Measurements from ENCODE around the gene IL1RAP. TPM values are rescaled to one million over a fixed set of nuclear protein-coding genes. Genes with fewer than 3 reads are reported as not detected.

Gene IL1RAP
- total RNA-seq, 1 experiment from 2014 or later: 1.6 TPM

GRCh38 chr3:190491533-190492054 lies 22.3 kb upstream of the IL1RAP start:
- Histone ChIP-seq H3K79me2 (ENCODE audit: low read length) (no peaks in the 10 kb centered on the region), H3K4me1 (ENCODE audit: low read length) (no peaks in the 10 kb centered on the region), H3K36me3 (ENCODE audit: insufficient read depth, low read length) (no peaks in the 10 kb centered on the region), H2AFZ (ENCODE audit: low read length) (no peak overlapping the region), H3K9me2 (replicated peaks; ENCODE audit: insufficient read depth, low read length) (no peaks in the 10 kb centered on the region), H3K27ac (ENCODE audit: low read length) (no peak overlapping the region), H3K9ac (ENCODE audit: low read length) (no peak overlapping the region), H3K4me3 (ENCODE audit: low read length) (no peak overlapping the region), H3K27me3 (ENCODE audit: low read length) (no peaks in the 10 kb centered on the region), H3K9me3 (ENCODE audit: low read length) (no peaks in the 10 kb centered on the region), H3K4me2 (ENCODE audit: low read depth, low read length, poor library complexity, severe bottlenecking) (no peak overlapping the region), H4K20me1 (ENCODE audit: insufficient read depth, low read depth, low read length) (no peaks in the 10 kb centered on the region)
- DNase-seq: no peak

GRCh38 chr3:190492129-190492528 lies 21.8 kb upstream of the IL1RAP start:
- H3K4me2 ChIP-seq (ENCODE audit: low read depth, low read length, poor library complexity, severe bottlenecking): no peak overlapping the region
- no peak overlapping the region for H2AFZ ChIP-seq (ENCODE audit: low read length)
- H3K4me1 ChIP-seq (ENCODE audit: low read length): no peaks in the 10 kb centered on the region
- H3K9ac ChIP-seq (ENCODE audit: low read length): no peak overlapping the region
- H3K79me2 ChIP-seq (ENCODE audit: low read length): no peaks in the 10 kb centered on the region
- H3K36me3 ChIP-seq (ENCODE audit: insufficient read depth, low read length): no peaks in the 10 kb centered on the region
- no peak overlapping the region for H3K27ac ChIP-seq (ENCODE audit: low read length)
- H3K9me2 ChIP-seq (replicated peaks; ENCODE audit: insufficient read depth, low read length): no peaks in the 10 kb centered on the region
- no peaks in the 10 kb centered on the region for H3K9me3 ChIP-seq (ENCODE audit: low read length)
- H3K27me3 ChIP-seq (ENCODE audit: low read length): no peaks in the 10 kb centered on the region
- H4K20me1 ChIP-seq (ENCODE audit: insufficient read depth, low read depth, low read length): no peaks in the 10 kb centered on the region
- H3K4me3 ChIP-seq (ENCODE audit: low read length): no peak overlapping the region
- no peak for DNase-seq

- no peaks in the 10 kb centered on the region for H4K20me1 ChIP-seq (ENCODE audit: insufficient read depth, low read depth, low read length)
- no peaks in the 10 kb centered on the region for H3K9me3 ChIP-seq (ENCODE audit: low read length)
- H3K36me3 ChIP-seq (ENCODE audit: insufficient read depth, low read length): no peaks in the 10 kb centered on the region
- no peaks in the 10 kb centered on the region for H3K4me1 ChIP-seq (ENCODE audit: low read length)
- H3K79me2 ChIP-seq (ENCODE audit: low read length): no peaks in the 10 kb centered on the region
- no peak overlapping the region for H3K4me2 ChIP-seq (ENCODE audit: low read depth, low read length, poor library complexity, severe bottlenecking)
- no peak overlapping the region for H3K4me3 ChIP-seq (ENCODE audit: low read length)
- H3K9me2 ChIP-seq (replicated peaks; ENCODE audit: insufficient read depth, low read length): no peaks in the 10 kb centered on the region
- no peaks in the 10 kb centered on the region for H3K27me3 ChIP-seq (ENCODE audit: low read length)
- no peak overlapping the region for H3K27ac ChIP-seq (ENCODE audit: low read length)
- no peak for DNase-seq
- no peak overlapping the region for H3K9ac ChIP-seq (ENCODE audit: low read length)
- H2AFZ ChIP-seq (ENCODE audit: low read length): no peak overlapping the region
Observed at GRCh38 chr3:190492966-190493365, 20.9 kb upstream of the IL1RAP start.

- Histone ChIP-seq H3K9me2 (replicated peaks; ENCODE audit: insufficient read depth, low read length) (no peaks in the 10 kb centered on the region), H2AFZ (ENCODE audit: low read length) (no peak overlapping the region), H3K4me3 (ENCODE audit: low read length) (no peak overlapping the region), H3K4me2 (ENCODE audit: low read depth, low read length, poor library complexity, severe bottlenecking) (no peak overlapping the region), H3K9me3 (ENCODE audit: low read length) (no peaks in the 10 kb centered on the region), H4K20me1 (ENCODE audit: insufficient read depth, low read depth, low read length) (no peaks in the 10 kb centered on the region), H3K9ac (ENCODE audit: low read length) (no peak overlapping the region), H3K27me3 (ENCODE audit: low read length) (no peaks in the 10 kb centered on the region), H3K27ac (ENCODE audit: low read length) (no peak overlapping the region), H3K4me1 (ENCODE audit: low read length) (no peaks in the 10 kb centered on the region), H3K36me3 (ENCODE audit: insufficient read depth, low read length) (no peaks in the 10 kb centered on the region), H3K79me2 (ENCODE audit: low read length) (no peaks in the 10 kb centered on the region)
- DNase-seq: no peak
Observed at GRCh38 chr3:190494907-190495306, 19.0 kb upstream of the IL1RAP start.

- no peaks in the 10 kb centered on the region for H3K79me2 ChIP-seq (ENCODE audit: low read length)
- DNase-seq: no peak
- H3K4me3 ChIP-seq (ENCODE audit: low read length): no peak overlapping the region
- no peak overlapping the region for H3K27ac ChIP-seq (ENCODE audit: low read length)
- no peaks in the 10 kb centered on the region for H4K20me1 ChIP-seq (ENCODE audit: insufficient read depth, low read depth, low read length)
- H3K9ac ChIP-seq (ENCODE audit: low read length): no peak overlapping the region
- H3K4me1 ChIP-seq (ENCODE audit: low read length): no peaks in the 10 kb centered on the region
- H2AFZ ChIP-seq (ENCODE audit: low read length): no peak overlapping the region
- H3K36me3 ChIP-seq (ENCODE audit: insufficient read depth, low read length): no peaks in the 10 kb centered on the region
- H3K4me2 ChIP-seq (ENCODE audit: low read depth, low read length, poor library complexity, severe bottlenecking): no peak overlapping the region
- H3K9me3 ChIP-seq (ENCODE audit: low read length): no peaks in the 10 kb centered on the region
- no peaks in the 10 kb centered on the region for H3K9me2 ChIP-seq (replicated peaks; ENCODE audit: insufficient read depth, low read length)
- H3K27me3 ChIP-seq (ENCODE audit: low read length): no peaks in the 10 kb centered on the region
Observed at GRCh38 chr3:190495354-190495753, 18.5 kb upstream of the IL1RAP start.

- no peaks in the 10 kb centered on the region for H3K79me2 ChIP-seq (ENCODE audit: low read length)
- H3K36me3 ChIP-seq (ENCODE audit: insufficient read depth, low read length): no peaks in the 10 kb centered on the region
- DNase-seq: no peak
Observed at GRCh38 chr3:190495796-190496195, 18.1 kb upstream of the IL1RAP start.

GRCh38 chr3:190496859-190497258 lies 17.0 kb upstream of the IL1RAP start:
- H3K9ac ChIP-seq (ENCODE audit: low read length): no peak overlapping the region
- no peaks in the 10 kb centered on the region for H3K9me2 ChIP-seq (replicated peaks; ENCODE audit: insufficient read depth, low read length)
- H4K20me1 ChIP-seq (ENCODE audit: insufficient read depth, low read depth, low read length): no peaks in the 10 kb centered on the region
- H3K4me1 ChIP-seq (ENCODE audit: low read length): no peaks in the 10 kb centered on the region
- no peak overlapping the region for H3K4me3 ChIP-seq (ENCODE audit: low read length)
- H3K9me3 ChIP-seq (ENCODE audit: low read length): no peaks in the 10 kb centered on the region
- H3K27me3 ChIP-seq (ENCODE audit: low read length): no peaks in the 10 kb centered on the region
- H3K27ac ChIP-seq (ENCODE audit: low read length): no peak overlapping the region
- no peaks in the 10 kb centered on the region for H3K36me3 ChIP-seq (ENCODE audit: insufficient read depth, low read length)
- DNase-seq: no peak
- H3K4me2 ChIP-seq (ENCODE audit: low read depth, low read length, poor library complexity, severe bottlenecking): no peak overlapping the region
- H3K79me2 ChIP-seq (ENCODE audit: low read length): no peaks in the 10 kb centered on the region
- H2AFZ ChIP-seq (ENCODE audit: low read length): no peak overlapping the region

More at GRCh38 chr3:190495796-190496195, 18.1 kb upstream of the IL1RAP start:
- Histone ChIP-seq H3K9ac (ENCODE audit: low read length) (no peak overlapping the region), H3K9me2 (replicated peaks; ENCODE audit: insufficient read depth, low read length) (no peaks in the 10 kb centered on the region), H2AFZ (ENCODE audit: low read length) (no peak overlapping the region), H3K27ac (ENCODE audit: low read length) (no peak overlapping the region), H3K4me2 (ENCODE audit: low read depth, low read length, poor library complexity, severe bottlenecking) (no peak overlapping the region), H3K9me3 (ENCODE audit: low read length) (no peaks in the 10 kb centered on the region), H3K4me3 (ENCODE audit: low read length) (no peak overlapping the region), H4K20me1 (ENCODE audit: insufficient read depth, low read depth, low read length) (no peaks in the 10 kb centered on the region), H3K27me3 (ENCODE audit: low read length) (no peaks in the 10 kb centered on the region), H3K4me1 (ENCODE audit: low read length) (no peaks in the 10 kb centered on the region)

- H2AFZ ChIP-seq (ENCODE audit: low read length): no peak overlapping the region
- no peaks in the 10 kb centered on the region for H3K36me3 ChIP-seq (ENCODE audit: insufficient read depth, low read length)
- 0 out of 2 replicates have a peak, but pooled peaks cover 2% of the 10 kb centered on the region for H3K27me3 ChIP-seq (ENCODE audit: low read length)
- no peaks in the 10 kb centered on the region for H4K20me1 ChIP-seq (ENCODE audit: insufficient read depth, low read depth, low read length)
- no peak overlapping the region for H3K4me3 ChIP-seq (ENCODE audit: low read length)
- no peaks in the 10 kb centered on the region for H3K9me2 ChIP-seq (replicated peaks; ENCODE audit: insufficient read depth, low read length)
- H3K79me2 ChIP-seq (ENCODE audit: low read length): no peaks in the 10 kb centered on the region
- H3K4me2 ChIP-seq (ENCODE audit: low read depth, low read length, poor library complexity, severe bottlenecking): no peak overlapping the region
- no peaks in the 10 kb centered on the region for H3K9me3 ChIP-seq (ENCODE audit: low read length)
- H3K9ac ChIP-seq (ENCODE audit: low read length): no peak overlapping the region
- H3K4me1 ChIP-seq (ENCODE audit: low read length): no peaks in the 10 kb centered on the region
- no peak for DNase-seq
- H3K27ac ChIP-seq (ENCODE audit: low read length): no peak overlapping the region
Observed at GRCh38 chr3:190497811-190498210, 16.1 kb upstream of the IL1RAP start.

- H3K4me1 ChIP-seq (ENCODE audit: low read length): no peaks in the 10 kb centered on the region
- no peak overlapping the region for H3K4me3 ChIP-seq (ENCODE audit: low read length)
- H3K27ac ChIP-seq (ENCODE audit: low read length): no peak overlapping the region
- no peaks in the 10 kb centered on the region for H3K79me2 ChIP-seq (ENCODE audit: low read length)
- no peak for DNase-seq
- no peak overlapping the region for H3K9ac ChIP-seq (ENCODE audit: low read length)
- no peaks in the 10 kb centered on the region for H3K36me3 ChIP-seq (ENCODE audit: insufficient read depth, low read length)
- no peak overlapping the region for H2AFZ ChIP-seq (ENCODE audit: low read length)
- H3K4me2 ChIP-seq (ENCODE audit: low read depth, low read length, poor library complexity, severe bottlenecking): no peak overlapping the region
- no peaks in the 10 kb centered on the region for H3K9me3 ChIP-seq (ENCODE audit: low read length)
- no peaks in the 10 kb centered on the region for H4K20me1 ChIP-seq (ENCODE audit: insufficient read depth, low read depth, low read length)
- H3K27me3 ChIP-seq (ENCODE audit: low read length): 0 out of 2 replicates have a peak, but pooled peaks cover 2% of the 10 kb centered on the region
- H3K9me2 ChIP-seq (replicated peaks; ENCODE audit: insufficient read depth, low read length): no peaks in the 10 kb centered on the region
Observed at GRCh38 chr3:190498293-190498692, 15.6 kb upstream of the IL1RAP start.

All from Karpas-422 (cell line).